HG03135 (cell line): Measurements from ENCODE around the gene SNX6.
"Not testable (repeated sequence)": the region's sequence is repeated elsewhere in the genome, so short reads cannot be mapped to it uniquely, and the experiment has no call there.

Experiments
- ATAC-seq: cut with Tn5 transposase; IDR thresholded peaks from one replicate; pipeline ENCODE4 v1.9.1; 2021; ENCODE audit warnings: mild to moderate bottlenecking, moderate library complexity; ENCODE audit not compliant: unreplicated experiment

The SNX6 gene

DNA sequence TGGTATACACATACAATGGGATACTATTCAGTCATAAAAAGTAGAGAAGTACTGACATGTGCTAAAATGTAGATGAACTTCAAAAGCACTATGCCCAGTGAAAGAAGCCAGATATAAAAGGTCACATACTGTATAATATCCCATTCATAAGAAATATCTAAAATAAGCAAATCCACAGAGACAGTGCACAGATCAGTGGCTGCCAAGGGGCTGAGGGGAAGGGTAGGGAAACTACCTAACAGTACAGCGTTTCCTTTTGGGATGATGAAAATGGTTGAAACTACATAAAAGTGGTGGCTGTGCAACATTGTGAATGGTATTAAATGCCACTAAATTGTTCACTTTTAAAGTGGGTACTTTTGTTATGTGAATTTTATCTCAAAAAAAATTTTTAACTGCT, 102.4 kb downstream of the SNX6 start:
- ATAC-seq: no peak

DNA sequence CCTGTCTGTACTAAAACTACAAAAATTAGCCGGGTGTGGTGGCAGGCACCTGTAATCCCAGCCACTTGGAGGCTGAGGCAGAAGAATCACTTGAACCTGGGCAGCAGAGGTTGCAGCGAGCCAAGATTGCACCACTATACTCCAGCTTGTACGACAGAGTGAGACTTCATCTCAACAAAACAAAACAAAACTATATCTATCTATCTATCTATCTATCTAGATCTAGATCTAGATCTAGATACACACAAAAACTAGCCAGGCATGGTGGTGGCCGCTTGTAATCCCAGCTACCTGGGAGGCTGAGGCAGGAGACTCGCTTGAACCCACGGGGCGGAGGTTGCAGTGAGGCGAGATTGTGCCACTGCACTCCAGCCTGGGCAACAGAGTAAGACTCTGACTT, 105.7 kb downstream of the SNX6 start:
- not testable (repeated sequence) for ATAC-seq

DNA sequence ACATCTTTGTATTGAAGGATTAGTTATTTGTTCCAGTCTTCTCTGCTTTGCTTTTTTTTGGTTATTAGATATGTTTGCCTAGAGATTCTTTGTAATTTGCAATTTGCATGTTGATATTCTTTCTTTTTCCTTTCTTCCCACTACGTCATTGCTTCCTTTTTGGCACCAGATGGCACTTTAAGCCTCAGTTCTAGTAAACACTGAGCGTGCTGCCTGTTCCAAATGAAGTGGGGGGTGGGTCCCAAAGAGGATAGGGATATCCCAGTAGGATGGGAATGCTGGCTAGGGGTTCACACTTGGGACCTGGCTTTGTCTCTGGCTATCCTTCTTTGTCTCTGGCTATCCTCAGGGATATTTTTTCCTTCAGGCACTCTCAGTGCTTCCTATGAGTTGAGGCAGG, 107.5 kb downstream of the SNX6 start:
- no peak for ATAC-seq

DNA sequence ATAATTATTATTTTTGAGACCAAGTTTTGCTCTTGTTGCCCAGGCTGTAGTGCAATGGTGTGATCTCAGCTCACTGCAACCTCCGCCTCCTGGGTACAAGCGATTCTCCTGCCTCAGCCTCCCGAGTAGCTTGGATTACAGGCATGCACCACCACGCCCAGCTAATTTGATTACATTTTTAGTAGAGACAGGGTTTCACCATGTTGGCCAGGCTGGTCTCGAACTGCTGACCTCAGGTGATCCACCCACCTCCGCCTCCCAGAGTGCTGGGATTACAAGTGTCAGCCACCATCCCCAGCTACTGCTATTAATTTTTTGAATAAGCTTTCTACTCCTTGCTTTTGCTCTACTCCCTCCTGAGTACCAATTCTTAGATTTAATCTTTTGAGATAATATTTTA, 108.9 kb downstream of the SNX6 start:
- ATAC-seq: not testable (repeated sequence)

DNA sequence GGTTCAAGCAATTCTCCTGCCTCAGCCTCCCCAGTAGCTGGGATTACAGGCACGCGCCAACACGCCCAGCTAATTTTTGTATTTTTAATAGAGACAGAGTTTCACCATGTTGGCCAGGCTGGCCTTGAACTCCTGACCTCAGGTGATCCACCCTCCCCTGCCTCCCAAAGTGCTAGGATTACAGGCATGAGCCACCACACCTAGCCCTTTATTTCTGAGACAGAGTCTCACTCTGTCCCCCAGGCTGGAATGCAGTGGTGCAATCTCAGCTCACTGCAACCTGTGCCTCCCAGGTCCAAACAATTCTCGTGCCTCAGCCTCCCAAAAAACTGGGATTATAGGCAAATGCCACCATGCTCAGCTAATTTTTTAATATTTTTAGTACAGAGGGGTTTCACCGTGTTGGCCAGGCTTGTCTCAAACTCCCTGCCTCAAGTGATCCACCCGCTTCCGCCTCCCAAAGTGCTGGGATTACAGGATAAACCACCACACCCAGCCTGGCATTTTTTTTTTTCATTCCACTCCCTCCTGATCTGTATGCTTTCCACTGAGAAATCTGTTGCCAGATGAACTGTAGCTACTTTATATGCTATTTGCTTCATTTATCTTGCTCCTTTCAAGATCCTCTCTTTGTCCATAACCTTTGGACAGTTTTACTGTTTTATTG, 109.5 kb downstream of the SNX6 start:
- ATAC-seq: not testable (repeated sequence)
